ENCODE measurements around the gene ECE1.

ECE1 gene

GRCh38 chr1:21307663-21308305, 17.5 kb upstream of the ECE1 start:
- DNase-seq = no peak

GRCh38 chr1:21307210-21307609, 16.9 kb upstream of the ECE1 start:
- DNase-seq = no peak

GRCh38 chr1:21305900-21306189, 15.6 kb upstream of the ECE1 start:
- no peak for DNase-seq

GRCh38 chr1:21305155-21305899, 15.1 kb upstream of the ECE1 start:
- DNase-seq = no peak

- no peak for DNase-seq
Observed at GRCh38 chr1:21304488-21304887, 14.2 kb upstream of the ECE1 start.

GRCh38 chr1:21302747-21303715, 12.8 kb upstream of the ECE1 start:
- no peak for DNase-seq

GRCh38 chr1:21301794-21302440, 11.7 kb upstream of the ECE1 start:
- no peak for DNase-seq

GRCh38 chr1:21300774-21301173, 10.5 kb upstream of the ECE1 start:
- DNase-seq = no peak

GRCh38 chr1:21299780-21300395, 9.6 kb upstream of the ECE1 start:
- no peak for DNase-seq

GRCh38 chr1:21298981-21299391, 8.7 kb upstream of the ECE1 start:
- DNase-seq = no peak

GRCh38 chr1:21297975-21298374, 7.7 kb upstream of the ECE1 start:
- no peak for DNase-seq

GRCh38 chr1:21296509-21297354, 6.5 kb upstream of the ECE1 start:
- no peak for DNase-seq

- no peak for DNase-seq
Observed at GRCh38 chr1:21295545-21295944, 5.3 kb upstream of the ECE1 start.

GRCh38 chr1:21295002-21295401, 4.7 kb upstream of the ECE1 start:
- DNase-seq = peak; percentile 47

GRCh38 chr1:21294266-21294989, 4.2 kb upstream of the ECE1 start:
- DNase-seq = peak; percentile 83

GRCh38 chr1:21293537-21294265, 3.4 kb upstream of the ECE1 start:
- DNase-seq = peak; percentile 44

- DNase-seq = peak; percentile 33
Observed at GRCh38 chr1:21292984-21293536, 2.8 kb upstream of the ECE1 start.

GRCh38 chr1:21292503-21292983, 2.3 kb upstream of the ECE1 start:
- DNase-seq = no peak

- DNase-seq = no peak
Observed at GRCh38 chr1:21291964-21292363, 1.7 kb upstream of the ECE1 start.

GRCh38 chr1:21291184-21291583, 921 bp upstream of the ECE1 start:
- DNase-seq = no peak

Data from effector CD4-positive, alpha-beta T cell (primary cell).